ENCODE measurements around the gene GNGT1. TPM values are rescaled to one million over a fixed set of nuclear protein-coding genes. Genes with fewer than 3 reads are reported as not detected.

GNGT1 gene
- polyA plus RNA-seq (ENCODE audit: insufficient read length in 12 of 12): not detected
- long read RNA-seq, donor 1: 0 reads
- long read RNA-seq, donor 2: 0 reads
- long read RNA-seq, donor 3: 0 reads
- long read RNA-seq, donor 4: 0 reads
- long read RNA-seq, donor 5, partial matches to known transcripts: 6 of 18 reads
- long read RNA-seq, donor 5, other reads (novel, unspliced or antisense): 12 of 18 reads
- long read RNA-seq, donor 6: 0 reads
- long read RNA-seq, donor 7: 0 reads
- long read RNA-seq, donor 8: 0 reads
- long read RNA-seq, donor 9: 0 reads
- long read RNA-seq, donor 10: 0 reads
- long read RNA-seq, donor 11, partial matches to known transcripts: 0 of 6 reads
- long read RNA-seq, donor 11, other reads (novel, unspliced or antisense): 6 of 6 reads

GRCh38 chr7:93906267-93906666 lies at the start of gene GNGT1:
TSS of gene GNGT1 (plus strand) at chr7:93906567. CDS start at chr7:93906747, 180 bp downstream.
- no peak for DNase-seq

DNA sequence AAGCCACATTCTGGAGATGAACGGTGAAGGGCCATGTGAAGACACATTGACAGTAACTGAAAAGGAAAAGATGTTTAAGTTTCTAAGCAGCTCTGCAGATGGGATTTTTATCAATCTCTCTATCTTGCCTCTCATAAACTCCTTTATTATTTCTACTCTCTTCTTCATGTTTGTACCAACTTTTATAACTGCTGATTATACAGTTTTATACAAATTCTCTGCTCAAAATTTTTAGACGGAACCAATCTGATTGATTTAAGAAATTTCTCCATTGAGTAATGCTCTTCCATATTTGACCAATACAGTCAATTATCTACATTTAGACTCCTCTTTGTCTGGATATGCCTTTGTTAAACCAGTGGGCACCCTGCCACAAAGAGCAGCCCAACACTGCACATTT lies 47.5 kb upstream of the GNGT1 start:
- no peak for DNase-seq

DNA sequence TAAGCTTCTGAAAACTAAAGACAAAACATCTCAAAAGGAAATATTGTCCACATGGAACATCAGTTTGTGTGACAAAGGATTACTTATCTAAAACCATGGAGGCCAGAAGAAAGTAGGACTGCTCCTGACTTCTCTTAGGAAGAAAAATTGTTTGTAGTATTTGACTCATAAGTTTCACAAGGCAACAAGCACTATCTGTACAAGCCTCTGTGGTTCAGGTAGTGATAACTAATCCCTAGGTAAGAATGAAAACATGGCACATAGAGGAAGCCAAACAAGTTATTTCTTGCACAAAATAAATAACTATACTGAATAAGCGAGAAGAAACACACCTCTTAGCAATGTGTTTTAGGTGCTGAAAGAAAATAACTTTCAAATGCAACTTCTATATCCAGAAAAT lies 46.1 kb upstream of the GNGT1 start:
- DNase-seq: no peak

- DNase-seq: no peak
Measured at GRCh38 chr7:93861325-93861949, 44.9 kb upstream of the GNGT1 start.

DNA sequence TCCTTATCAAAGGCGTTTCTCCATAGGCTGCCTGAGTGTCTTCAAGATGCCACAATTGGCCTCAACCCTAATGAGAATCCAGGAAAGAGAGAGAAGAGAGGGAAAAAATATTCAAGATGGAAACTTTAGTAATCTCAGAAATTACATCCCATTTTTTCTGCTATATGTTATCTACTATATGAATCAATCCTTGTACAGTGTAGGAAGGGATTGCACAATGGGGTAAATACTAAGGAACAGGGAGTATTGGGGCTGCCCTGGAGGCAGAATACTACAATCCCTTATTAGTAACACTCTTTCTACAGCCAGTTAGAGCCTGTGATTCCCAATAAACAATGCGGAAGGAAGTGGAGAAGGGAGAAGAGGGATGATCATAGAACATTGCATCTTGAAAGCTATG lies 43.7 kb upstream of the GNGT1 start:
- no peak for DNase-seq

GRCh38 chr7:93866886-93867285 lies 39.5 kb upstream of the GNGT1 start:
- no peak for DNase-seq

GRCh38 chr7:93873998-93874574 lies 32.3 kb upstream of the GNGT1 start:
- no peak for DNase-seq

- no peak for DNase-seq
Measured at GRCh38 chr7:93877742-93878141, 28.6 kb upstream of the GNGT1 start.

GRCh38 chr7:93879356-93879755 lies 27.0 kb upstream of the GNGT1 start:
- no peak for DNase-seq

- no peak for DNase-seq
Measured at GRCh38 chr7:93882468-93882867, 23.9 kb upstream of the GNGT1 start.

- DNase-seq: no peak
Measured at GRCh38 chr7:93883078-93883916, 23.1 kb upstream of the GNGT1 start.

- no peak for DNase-seq
Measured at GRCh38 chr7:93883917-93884345, 22.4 kb upstream of the GNGT1 start.

- no peak for DNase-seq
Measured at GRCh38 chr7:93884541-93884940, 21.8 kb upstream of the GNGT1 start.

GRCh38 chr7:93889261-93889660 lies 17.1 kb upstream of the GNGT1 start:
- no peak for DNase-seq

GRCh38 chr7:93890041-93890463 lies 16.3 kb upstream of the GNGT1 start:
- DNase-seq: peak; percentile 26

DNA sequence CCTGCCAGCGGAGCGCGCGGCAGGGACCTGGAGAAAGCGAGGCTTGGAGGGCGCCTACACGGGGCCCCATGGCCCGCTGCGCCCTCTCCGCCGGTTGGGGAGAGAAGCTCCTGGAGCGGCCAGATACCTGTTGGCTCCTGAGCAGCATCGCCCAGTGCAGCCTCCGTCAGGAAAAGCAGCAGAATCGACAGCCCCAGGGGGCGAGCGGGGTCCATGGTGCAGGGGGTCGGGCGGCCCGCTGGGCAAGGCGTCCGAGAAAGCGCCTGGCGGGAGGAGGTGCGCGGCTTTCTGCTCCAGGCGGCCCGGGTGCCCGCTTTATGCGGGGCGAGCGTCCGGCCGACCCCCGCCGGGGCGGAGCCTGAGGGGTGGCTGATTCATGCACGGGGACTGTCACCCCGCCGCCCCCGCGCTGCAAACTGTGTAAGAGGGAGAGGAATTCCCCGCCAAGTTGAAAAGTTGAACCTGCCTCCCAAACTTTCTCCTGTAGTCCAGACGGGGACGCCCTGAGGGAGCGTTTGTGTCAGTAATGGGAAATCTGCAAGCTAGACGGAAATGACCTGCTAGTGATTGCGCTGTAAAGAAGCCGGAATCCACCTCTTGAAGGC lies 15.8 kb upstream of the GNGT1 start, which contains the start of gene TFPI2:
Gene TFPI2 (minus strand): TSS at position 290 of the 605 bp plus-strand sequence. CDS start 75 bp downstream, at position 215.
- peak; percentile 15 for DNase-seq

GRCh38 chr7:93894426-93894825 lies 11.9 kb upstream of the GNGT1 start:
- no peak for DNase-seq

- no peak for DNase-seq
Measured at GRCh38 chr7:93894966-93895640, 11.3 kb upstream of the GNGT1 start.

- DNase-seq: no peak
Measured at GRCh38 chr7:93895859-93896600, 10.3 kb upstream of the GNGT1 start.

DNA sequence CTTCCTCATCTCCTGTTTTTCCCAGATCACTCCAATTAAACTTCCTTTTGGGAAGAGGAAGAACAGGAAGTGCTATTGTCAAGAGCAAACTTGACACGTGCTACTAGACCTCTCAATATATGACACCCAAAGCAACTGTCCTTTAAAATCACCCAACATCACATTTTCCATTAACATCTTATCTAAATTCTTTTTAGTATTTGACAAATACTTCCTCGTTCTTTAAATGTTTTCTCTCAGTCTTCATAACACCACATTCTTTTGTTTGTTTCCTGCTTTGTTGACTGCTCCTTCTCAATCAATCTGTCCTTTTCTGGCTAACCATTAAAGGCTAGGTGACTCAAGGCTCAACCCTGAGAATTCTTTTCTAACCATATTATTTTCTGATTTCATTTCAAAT lies 8.7 kb upstream of the GNGT1 start:
- no peak for DNase-seq
